Adrenal gland (tissue), 5 donors: ENCODE measurements around the gene TFDP2.

Experiments
- POLR2A ChIP-seq, 2 donors: fragments of 450-650 bp; IDR thresholded peaks; one replicate each; pipeline ENCODE4 v1.6.1; 2017; ENCODE audit warnings: antibody characterized with exemption in 2 of 2, mild to moderate bottlenecking in 2 of 2, moderate library complexity in 1 of 2
- TF ChIP-seq, protein P1 (sequence below), 6 experiments: fragments of 450-650 bp in 4 of 6; fragments of 200-600 bp in 2 of 6; sonication (generic) in 1 of 6; IDR thresholded peaks; 1 replicate in 5 of 6; 2 replicates in 1 of 6; pipeline versions ENCODE4 v1.5.1 to v1.8.0; 2016 to 2021; ENCODE audit warnings: antibody characterized with exemption in 6 of 6, mild to moderate bottlenecking in 2 of 6, moderate library complexity in 1 of 6
- donor health status: DM: no; HTN: no; CAD: no.

GRCh38 chr3:141998669-141999290 lies 150.6 kb downstream of the TFDP2 start:
- no peak for TF ChIP-seq POLR2A (IDR thresholded peaks at IDR 0.05)
- TF ChIP-seq, protein P1, sequence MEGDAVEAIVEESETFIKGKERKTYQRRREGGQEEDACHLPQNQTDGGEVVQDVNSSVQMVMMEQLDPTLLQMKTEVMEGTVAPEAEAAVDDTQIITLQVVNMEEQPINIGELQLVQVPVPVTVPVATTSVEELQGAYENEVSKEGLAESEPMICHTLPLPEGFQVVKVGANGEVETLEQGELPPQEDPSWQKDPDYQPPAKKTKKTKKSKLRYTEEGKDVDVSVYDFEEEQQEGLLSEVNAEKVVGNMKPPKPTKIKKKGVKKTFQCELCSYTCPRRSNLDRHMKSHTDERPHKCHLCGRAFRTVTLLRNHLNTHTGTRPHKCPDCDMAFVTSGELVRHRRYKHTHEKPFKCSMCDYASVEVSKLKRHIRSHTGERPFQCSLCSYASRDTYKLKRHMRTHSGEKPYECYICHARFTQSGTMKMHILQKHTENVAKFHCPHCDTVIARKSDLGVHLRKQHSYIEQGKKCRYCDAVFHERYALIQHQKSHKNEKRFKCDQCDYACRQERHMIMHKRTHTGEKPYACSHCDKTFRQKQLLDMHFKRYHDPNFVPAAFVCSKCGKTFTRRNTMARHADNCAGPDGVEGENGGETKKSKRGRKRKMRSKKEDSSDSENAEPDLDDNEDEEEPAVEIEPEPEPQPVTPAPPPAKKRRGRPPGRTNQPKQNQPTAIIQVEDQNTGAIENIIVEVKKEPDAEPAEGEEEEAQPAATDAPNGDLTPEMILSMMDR (IDR thresholded peaks at IDR 0.05) = peak; percentile 16 to 44 (median 34)
